Measurements from ENCODE around the gene CTLA4.

DNA sequence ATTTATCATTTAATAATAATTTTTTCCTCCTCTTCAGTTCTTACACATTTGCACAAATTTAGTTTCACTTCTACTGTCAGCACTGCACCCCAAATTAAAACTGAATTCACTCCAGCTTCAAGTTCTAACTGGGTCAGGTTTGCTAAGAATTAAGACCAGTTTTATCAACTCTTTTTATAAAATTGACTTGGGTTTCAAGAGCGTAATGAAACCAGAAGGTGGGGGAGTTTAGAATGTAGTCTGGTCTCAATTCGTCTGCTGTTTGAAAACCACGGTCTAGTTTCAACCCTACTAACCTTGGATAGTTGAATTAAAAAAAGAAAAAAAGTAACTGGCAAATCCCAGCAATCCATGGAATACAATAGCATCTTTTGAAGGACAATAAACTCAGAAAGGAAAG lies 14.3 kb upstream of the CTLA4 start:
- TF ChIP-seq POLR2AphosphoS5 (IDR thresholded peaks at IDR 0.05; ENCODE audit: low read depth) (no peak), EZH2phosphoT487 (IDR thresholded peaks at IDR 0.05; ENCODE audit: unreplicated experiment) (no peak), CREB1 (CRISPR knock-in tag; IDR thresholded peaks at IDR 0.05; ENCODE audit: low read depth) (no peak), ZNF114 (CRISPR knock-in tag; IDR thresholded peaks at IDR 0.05) (no peak), EZH2 (IDR thresholded peaks at IDR 0.05; ENCODE audit: low read depth, unreplicated experiment) (no peak)
- TF ChIP-seq, protein P1, sequence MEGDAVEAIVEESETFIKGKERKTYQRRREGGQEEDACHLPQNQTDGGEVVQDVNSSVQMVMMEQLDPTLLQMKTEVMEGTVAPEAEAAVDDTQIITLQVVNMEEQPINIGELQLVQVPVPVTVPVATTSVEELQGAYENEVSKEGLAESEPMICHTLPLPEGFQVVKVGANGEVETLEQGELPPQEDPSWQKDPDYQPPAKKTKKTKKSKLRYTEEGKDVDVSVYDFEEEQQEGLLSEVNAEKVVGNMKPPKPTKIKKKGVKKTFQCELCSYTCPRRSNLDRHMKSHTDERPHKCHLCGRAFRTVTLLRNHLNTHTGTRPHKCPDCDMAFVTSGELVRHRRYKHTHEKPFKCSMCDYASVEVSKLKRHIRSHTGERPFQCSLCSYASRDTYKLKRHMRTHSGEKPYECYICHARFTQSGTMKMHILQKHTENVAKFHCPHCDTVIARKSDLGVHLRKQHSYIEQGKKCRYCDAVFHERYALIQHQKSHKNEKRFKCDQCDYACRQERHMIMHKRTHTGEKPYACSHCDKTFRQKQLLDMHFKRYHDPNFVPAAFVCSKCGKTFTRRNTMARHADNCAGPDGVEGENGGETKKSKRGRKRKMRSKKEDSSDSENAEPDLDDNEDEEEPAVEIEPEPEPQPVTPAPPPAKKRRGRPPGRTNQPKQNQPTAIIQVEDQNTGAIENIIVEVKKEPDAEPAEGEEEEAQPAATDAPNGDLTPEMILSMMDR (conservative IDR thresholded peaks at IDR 0.05; ENCODE audit: low read depth in 2 of 2): no peak
- TF ChIP-seq, protein P2, sequence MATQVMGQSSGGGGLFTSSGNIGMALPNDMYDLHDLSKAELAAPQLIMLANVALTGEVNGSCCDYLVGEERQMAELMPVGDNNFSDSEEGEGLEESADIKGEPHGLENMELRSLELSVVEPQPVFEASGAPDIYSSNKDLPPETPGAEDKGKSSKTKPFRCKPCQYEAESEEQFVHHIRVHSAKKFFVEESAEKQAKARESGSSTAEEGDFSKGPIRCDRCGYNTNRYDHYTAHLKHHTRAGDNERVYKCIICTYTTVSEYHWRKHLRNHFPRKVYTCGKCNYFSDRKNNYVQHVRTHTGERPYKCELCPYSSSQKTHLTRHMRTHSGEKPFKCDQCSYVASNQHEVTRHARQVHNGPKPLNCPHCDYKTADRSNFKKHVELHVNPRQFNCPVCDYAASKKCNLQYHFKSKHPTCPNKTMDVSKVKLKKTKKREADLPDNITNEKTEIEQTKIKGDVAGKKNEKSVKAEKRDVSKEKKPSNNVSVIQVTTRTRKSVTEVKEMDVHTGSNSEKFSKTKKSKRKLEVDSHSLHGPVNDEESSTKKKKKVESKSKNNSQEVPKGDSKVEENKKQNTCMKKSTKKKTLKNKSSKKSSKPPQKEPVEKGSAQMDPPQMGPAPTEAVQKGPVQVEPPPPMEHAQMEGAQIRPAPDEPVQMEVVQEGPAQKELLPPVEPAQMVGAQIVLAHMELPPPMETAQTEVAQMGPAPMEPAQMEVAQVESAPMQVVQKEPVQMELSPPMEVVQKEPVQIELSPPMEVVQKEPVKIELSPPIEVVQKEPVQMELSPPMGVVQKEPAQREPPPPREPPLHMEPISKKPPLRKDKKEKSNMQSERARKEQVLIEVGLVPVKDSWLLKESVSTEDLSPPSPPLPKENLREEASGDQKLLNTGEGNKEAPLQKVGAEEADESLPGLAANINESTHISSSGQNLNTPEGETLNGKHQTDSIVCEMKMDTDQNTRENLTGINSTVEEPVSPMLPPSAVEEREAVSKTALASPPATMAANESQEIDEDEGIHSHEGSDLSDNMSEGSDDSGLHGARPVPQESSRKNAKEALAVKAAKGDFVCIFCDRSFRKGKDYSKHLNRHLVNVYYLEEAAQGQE (IDR thresholded peaks at IDR 0.05; ENCODE audit: unreplicated experiment): no peak
